ENCODE measurements around the gene GSE1. TPM values are rescaled to one million over a fixed set of nuclear protein-coding genes. Genes with fewer than 3 reads are reported as not detected.

Gene GSE1
- total RNA-seq, 1 experiment from 2014 or later: 90.2 TPM

DNA sequence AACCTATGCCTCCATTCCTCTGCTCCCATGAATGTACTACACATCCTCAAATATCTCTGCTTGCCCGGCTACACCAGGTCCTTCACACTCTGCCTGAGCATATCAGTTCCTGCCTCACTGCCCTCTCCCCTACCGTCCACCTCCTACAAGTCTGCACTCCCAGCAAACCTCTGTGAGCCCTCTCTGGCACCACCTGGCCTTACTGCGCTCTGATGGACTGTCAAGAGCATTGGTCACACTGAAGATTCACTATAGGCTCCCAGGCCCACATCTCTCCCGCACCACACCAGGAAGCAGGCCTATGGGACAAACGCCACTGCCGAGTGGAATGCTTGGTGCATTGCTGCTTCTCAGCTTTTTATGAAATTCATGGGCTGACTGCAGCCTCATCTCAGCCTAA is 66.7 kb downstream of the GSE1 start:
- Histone ChIP-seq H3K27me3 (ENCODE audit: insufficient read depth, low read length) (no peaks in the 10 kb centered on the region), H3K36me3 (ENCODE audit: control insufficient read depth in 1 of 2, insufficient read depth in 2 of 2, low read length in 2 of 2) (peaks cover 45 to 58% of the 10 kb centered on the region in 2 experiments), H3K27ac (ENCODE audit: low read depth, low read length) (no peak overlapping the region), H3K4me2 (ENCODE audit: low read length) (no peak overlapping the region), H3K79me2 (ENCODE audit: insufficient read depth, low read length) (peaks cover 24% of the 10 kb centered on the region), H2AFZ (ENCODE audit: low read depth, low read length, poor library complexity, severe bottlenecking) (no peak overlapping the region), H3K9me2 (ENCODE audit: insufficient read depth) (no peaks in the 10 kb centered on the region), H3K9me3 (ENCODE audit: control insufficient read depth in 1 of 2, insufficient read depth in 1 of 2, low read depth in 1 of 2, low read length in 2 of 2) (no peaks in the 10 kb centered on the region), H4K20me1 (ENCODE audit: insufficient read depth) (no peaks in the 10 kb centered on the region), H3K4me3 (replicated peaks in 1 of 2; ENCODE audit: low read depth in 1 of 2, low read length in 2 of 2) (no peak overlapping the region), H3K4me1 (ENCODE audit: control insufficient read depth in 1 of 2, insufficient read depth in 2 of 2, low read length in 2 of 2) (no peaks in the 10 kb centered on the region), H3K9ac (ENCODE audit: low read length) (no peak overlapping the region)
- ATAC-seq: no peak
- ChIA-PET CTCF (no interaction called here), POLR2A (no interaction called here), RAD21 (ENCODE audit: low non-redundant PET in 1 of 2, low total read pairs in 2 of 2, uncharacterized antibody in 2 of 2, unreplicated experiment in 2 of 2) (no interaction called here)
- no TSS peak for BruUV-seq (replicated peaks)
- TF ChIP-seq REST (IDR thresholded peaks at IDR 0.05; ENCODE audit: low read depth): no peak
- no peak for TF ChIP-seq CTCF (IDR thresholded peaks at IDR 0.05 in 2 of 3, conservative IDR thresholded peaks at IDR 0.05 in 1 of 3; ENCODE audit: borderline replicate concordance in 1 of 3, insufficient read depth in 1 of 3, low read depth in 2 of 3, low read length in 2 of 3)
- TF ChIP-seq, protein P1, sequence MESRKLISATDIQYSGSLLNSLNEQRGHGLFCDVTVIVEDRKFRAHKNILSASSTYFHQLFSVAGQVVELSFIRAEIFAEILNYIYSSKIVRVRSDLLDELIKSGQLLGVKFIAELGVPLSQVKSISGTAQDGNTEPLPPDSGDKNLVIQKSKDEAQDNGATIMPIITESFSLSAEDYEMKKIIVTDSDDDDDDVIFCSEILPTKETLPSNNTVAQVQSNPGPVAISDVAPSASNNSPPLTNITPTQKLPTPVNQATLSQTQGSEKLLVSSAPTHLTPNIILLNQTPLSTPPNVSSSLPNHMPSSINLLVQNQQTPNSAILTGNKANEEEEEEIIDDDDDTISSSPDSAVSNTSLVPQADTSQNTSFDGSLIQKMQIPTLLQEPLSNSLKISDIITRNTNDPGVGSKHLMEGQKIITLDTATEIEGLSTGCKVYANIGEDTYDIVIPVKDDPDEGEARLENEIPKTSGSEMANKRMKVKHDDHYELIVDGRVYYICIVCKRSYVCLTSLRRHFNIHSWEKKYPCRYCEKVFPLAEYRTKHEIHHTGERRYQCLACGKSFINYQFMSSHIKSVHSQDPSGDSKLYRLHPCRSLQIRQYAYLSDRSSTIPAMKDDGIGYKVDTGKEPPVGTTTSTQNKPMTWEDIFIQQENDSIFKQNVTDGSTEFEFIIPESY (IDR thresholded peaks at IDR 0.05; ENCODE audit: extremely low read depth, insufficient replicate concordance, low read length): no peak
- TF ChIP-seq EGR1 (IDR thresholded peaks at IDR 0.05; ENCODE audit: low read depth): no peak
- TF ChIP-seq SP1 (IDR thresholded peaks at IDR 0.05; ENCODE audit: low read depth): no peak
- intact Hi-C loops (cut with micrococcal nuclease): no loop called here
- no peak for DNase-seq (ENCODE audit: low read depth, low spot score)
